Endothelial cell (in vitro differentiated cells): ENCODE data around the gene SYT3. TPM values are rescaled to one million over a fixed set of nuclear protein-coding genes. Genes with fewer than 3 reads are reported as not detected.

ENCODE experiments used
- DNase-seq: peaks from one replicate; pipeline ENCODE4 v3.0.0; 2021; ENCODE audit warnings: low spot score
- H3K27ac Mint-ChIP-seq: one replicate; pipeline ENCODE4 v1.8.0; 2021; ENCODE audit warnings: mixed read lengths, inconsistent platforms; ENCODE audit not compliant: unreplicated experiment
- H3K27me3 Mint-ChIP-seq: one replicate; pipeline ENCODE4 v1.8.0; 2021; ENCODE audit warnings: mild to moderate bottlenecking, moderate library complexity, mixed read lengths, inconsistent platforms; ENCODE audit not compliant: unreplicated experiment
- H3K36me3 Mint-ChIP-seq: one replicate; pipeline ENCODE4 v1.8.0; 2021; ENCODE audit warnings: mild to moderate bottlenecking, low read depth, mixed read lengths, inconsistent platforms; ENCODE audit not compliant: unreplicated experiment
- H3K4me1 Mint-ChIP-seq: one replicate; pipeline ENCODE4 v1.8.0; 2021; ENCODE audit warnings: mild to moderate bottlenecking, mixed read lengths, inconsistent platforms; ENCODE audit not compliant: unreplicated experiment
- H3K4me3 Mint-ChIP-seq: one replicate; pipeline ENCODE4 v1.8.0; 2021; ENCODE audit warnings: mild to moderate bottlenecking, mixed read lengths, inconsistent platforms; ENCODE audit not compliant: unreplicated experiment
- H3K9me3 Mint-ChIP-seq: one replicate; pipeline ENCODE4 v1.8.0; 2021; ENCODE audit warnings: mixed read lengths, inconsistent platforms; ENCODE audit not compliant: unreplicated experiment
- total RNA-seq: library from RNA; stranded (reverse); fragmentation: NEBNext Ultra II Directional; extraction: Animal tissue kit (Norgen Biotek cat#: 25700); gene quantifications from one replicate; pipeline ENCODE4 v1.2.1, GENCODE V29; 2021; ENCODE audit not compliant: unreplicated experiment
- TF ChIP-seq, protein P1 (sequence below): fragments of 200-600 bp; sonication (generic); IDR thresholded peaks from one replicate; pipeline ENCODE4 v1.5.0; 2021; ENCODE audit warnings: antibody characterized with exemption; ENCODE audit not compliant: unreplicated experiment

The SYT3 gene
- total RNA-seq, 1 donor from 2014 or later = 0.15 TPM

GRCh38 chr19:50640368-50640767 is 687 bp upstream of the SYT3 start:
- Mint-ChIP-seq H3K4me3 (no peak overlapping the region), H3K36me3 (peaks cover 13% of the 10 kb centered on the region), H3K27ac (no peak overlapping the region), H3K9me3 (peaks cover 47% of the 10 kb centered on the region), H3K4me1 (no peaks in the 10 kb centered on the region), H3K27me3 (peaks cover 6% of the 10 kb centered on the region)
- DNase-seq = no peak
- TF ChIP-seq, protein P1, sequence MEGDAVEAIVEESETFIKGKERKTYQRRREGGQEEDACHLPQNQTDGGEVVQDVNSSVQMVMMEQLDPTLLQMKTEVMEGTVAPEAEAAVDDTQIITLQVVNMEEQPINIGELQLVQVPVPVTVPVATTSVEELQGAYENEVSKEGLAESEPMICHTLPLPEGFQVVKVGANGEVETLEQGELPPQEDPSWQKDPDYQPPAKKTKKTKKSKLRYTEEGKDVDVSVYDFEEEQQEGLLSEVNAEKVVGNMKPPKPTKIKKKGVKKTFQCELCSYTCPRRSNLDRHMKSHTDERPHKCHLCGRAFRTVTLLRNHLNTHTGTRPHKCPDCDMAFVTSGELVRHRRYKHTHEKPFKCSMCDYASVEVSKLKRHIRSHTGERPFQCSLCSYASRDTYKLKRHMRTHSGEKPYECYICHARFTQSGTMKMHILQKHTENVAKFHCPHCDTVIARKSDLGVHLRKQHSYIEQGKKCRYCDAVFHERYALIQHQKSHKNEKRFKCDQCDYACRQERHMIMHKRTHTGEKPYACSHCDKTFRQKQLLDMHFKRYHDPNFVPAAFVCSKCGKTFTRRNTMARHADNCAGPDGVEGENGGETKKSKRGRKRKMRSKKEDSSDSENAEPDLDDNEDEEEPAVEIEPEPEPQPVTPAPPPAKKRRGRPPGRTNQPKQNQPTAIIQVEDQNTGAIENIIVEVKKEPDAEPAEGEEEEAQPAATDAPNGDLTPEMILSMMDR = no peak

DNA sequence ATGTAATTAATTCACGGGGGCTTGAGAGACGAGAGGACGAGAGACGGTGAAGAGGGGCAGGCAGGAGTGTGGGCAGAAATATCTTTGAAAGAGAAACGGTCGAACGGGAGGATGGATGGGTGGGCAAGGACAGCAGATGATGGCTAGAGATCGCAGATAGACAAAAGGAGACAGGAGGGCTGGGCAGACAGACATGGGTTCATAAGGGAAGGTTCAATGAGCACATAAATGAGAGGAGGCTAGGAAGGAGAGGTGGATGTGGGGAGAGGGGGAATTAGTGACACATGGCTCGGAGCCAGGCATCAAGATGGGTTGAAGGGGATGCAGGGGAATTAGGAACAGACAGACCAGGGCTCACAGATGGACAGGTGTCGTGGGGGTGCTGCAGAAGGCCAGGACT is 1.1 kb downstream of the SYT3 start:
- H3K27me3 Mint-ChIP-seq = peaks cover 8% of the 10 kb centered on the region

GRCh38 chr19:50636317-50637085 is 3.2 kb downstream of the SYT3 start:
- no peaks in the 10 kb centered on the region for H3K4me1 Mint-ChIP-seq
- TF ChIP-seq, protein P1 = no peak
- H3K27me3 Mint-ChIP-seq = peaks cover 10% of the 10 kb centered on the region
- H3K4me3 Mint-ChIP-seq = no peak overlapping the region
- DNase-seq = no peak
- H3K27ac Mint-ChIP-seq = peak overlapping the region; percentile 31
- H3K9me3 Mint-ChIP-seq = peaks cover 45% of the 10 kb centered on the region
- H3K36me3 Mint-ChIP-seq = peaks cover 20% of the 10 kb centered on the region

More for the DNA sequence above, 1.1 kb downstream of the SYT3 start:
- peaks cover 50% of the 10 kb centered on the region for H3K9me3 Mint-ChIP-seq
- peaks cover 20% of the 10 kb centered on the region for H3K36me3 Mint-ChIP-seq
- DNase-seq = no peak
- H3K4me1 Mint-ChIP-seq = no peaks in the 10 kb centered on the region
- peak overlapping the region; percentile 77 for H3K4me3 Mint-ChIP-seq
- TF ChIP-seq, protein P1 = no peak
- H3K27ac Mint-ChIP-seq = peak overlapping the region; percentile 16

DNA sequence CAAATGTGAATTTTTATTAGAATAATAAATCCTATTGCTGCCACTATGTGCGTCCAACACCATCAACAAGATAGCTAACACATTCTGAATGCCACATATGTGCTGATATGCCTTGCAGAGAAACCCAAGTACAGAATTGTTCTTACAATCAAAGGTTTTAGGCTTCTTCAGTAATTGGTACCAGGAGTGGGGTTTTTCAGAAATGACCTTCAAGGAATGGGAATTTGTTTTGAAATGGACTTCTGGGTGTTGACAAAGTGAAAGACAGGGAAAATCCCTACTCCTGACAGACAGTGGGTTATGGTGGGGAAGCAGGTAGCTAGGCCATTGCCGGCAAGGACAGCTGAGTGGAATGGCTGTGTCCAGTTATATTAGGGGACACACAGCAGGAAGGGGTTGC is 5.7 kb downstream of the SYT3 start:
- Mint-ChIP-seq H3K4me3 (no peak overlapping the region), H3K27me3 (peaks cover 17% of the 10 kb centered on the region), H3K9me3 (peaks cover 52% of the 10 kb centered on the region), H3K4me1 (no peaks in the 10 kb centered on the region), H3K36me3 (peaks cover 20% of the 10 kb centered on the region), H3K27ac (no peak overlapping the region)
- TF ChIP-seq, protein P1 = no peak
- DNase-seq = no peak

GRCh38 chr19:50633359-50633758 is 6.3 kb downstream of the SYT3 start:
- TF ChIP-seq, protein P1 = no peak
- peaks cover 20% of the 10 kb centered on the region for H3K36me3 Mint-ChIP-seq
- peaks cover 53% of the 10 kb centered on the region for H3K9me3 Mint-ChIP-seq
- no peaks in the 10 kb centered on the region for H3K4me1 Mint-ChIP-seq
- H3K4me3 Mint-ChIP-seq = no peak overlapping the region
- H3K27me3 Mint-ChIP-seq = peaks cover 17% of the 10 kb centered on the region
- H3K27ac Mint-ChIP-seq = no peak overlapping the region
- DNase-seq = no peak
